ENCODE measurements around the gene CEP164. TPM values are rescaled to one million over a fixed set of nuclear protein-coding genes. Genes with fewer than 3 reads are reported as not detected.

The CEP164 gene
- total and polyA plus RNA-seq, 10 of the 15 experiments (the other 5 are each of a cell fraction or from before 2014, with no cell fraction given), result 4.2 to 31.2 (median 20.2) TPM

DNA sequence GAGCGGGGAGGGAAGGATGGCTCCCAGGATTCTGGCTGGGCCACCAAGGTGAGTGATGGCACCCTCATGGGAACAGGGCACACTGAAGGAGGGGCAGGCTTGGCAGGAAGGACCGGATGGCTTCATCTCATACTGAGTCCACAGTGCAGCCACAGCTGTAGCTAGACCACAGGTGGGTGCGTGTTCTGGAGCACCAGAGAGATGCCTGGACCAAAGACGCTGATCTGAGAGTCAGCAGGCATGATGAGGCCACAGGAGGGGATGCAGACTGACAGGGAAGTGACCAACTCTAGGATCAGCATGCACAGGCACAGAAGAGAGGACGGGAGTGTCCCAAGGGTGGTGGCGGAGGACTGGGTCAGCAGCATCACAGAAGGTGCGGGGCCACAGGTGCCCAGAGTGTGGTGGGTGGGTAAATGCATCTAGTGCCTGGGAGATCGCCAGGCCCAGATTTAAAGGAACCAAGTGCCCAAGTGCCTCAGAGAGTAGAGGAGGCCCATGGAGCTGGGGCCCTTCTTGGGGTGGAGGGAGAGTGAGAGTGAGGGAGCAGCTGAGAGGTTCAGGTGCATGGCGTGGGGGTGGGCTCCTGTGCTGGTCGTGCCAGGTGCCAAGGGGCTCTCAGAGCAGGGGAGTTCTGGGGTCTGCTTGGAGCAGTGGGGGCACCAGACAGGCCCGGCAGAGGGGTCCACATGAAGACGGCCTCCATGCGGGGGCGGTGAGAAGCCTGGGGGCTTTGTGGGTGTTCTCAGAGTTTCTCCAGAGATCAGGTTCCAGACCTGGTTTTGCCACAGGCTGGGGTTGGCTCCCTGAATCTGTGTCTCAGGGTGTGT is 113.7 kb downstream of the CEP164 start (continued):
- TF ChIP-seq, protein P1, sequence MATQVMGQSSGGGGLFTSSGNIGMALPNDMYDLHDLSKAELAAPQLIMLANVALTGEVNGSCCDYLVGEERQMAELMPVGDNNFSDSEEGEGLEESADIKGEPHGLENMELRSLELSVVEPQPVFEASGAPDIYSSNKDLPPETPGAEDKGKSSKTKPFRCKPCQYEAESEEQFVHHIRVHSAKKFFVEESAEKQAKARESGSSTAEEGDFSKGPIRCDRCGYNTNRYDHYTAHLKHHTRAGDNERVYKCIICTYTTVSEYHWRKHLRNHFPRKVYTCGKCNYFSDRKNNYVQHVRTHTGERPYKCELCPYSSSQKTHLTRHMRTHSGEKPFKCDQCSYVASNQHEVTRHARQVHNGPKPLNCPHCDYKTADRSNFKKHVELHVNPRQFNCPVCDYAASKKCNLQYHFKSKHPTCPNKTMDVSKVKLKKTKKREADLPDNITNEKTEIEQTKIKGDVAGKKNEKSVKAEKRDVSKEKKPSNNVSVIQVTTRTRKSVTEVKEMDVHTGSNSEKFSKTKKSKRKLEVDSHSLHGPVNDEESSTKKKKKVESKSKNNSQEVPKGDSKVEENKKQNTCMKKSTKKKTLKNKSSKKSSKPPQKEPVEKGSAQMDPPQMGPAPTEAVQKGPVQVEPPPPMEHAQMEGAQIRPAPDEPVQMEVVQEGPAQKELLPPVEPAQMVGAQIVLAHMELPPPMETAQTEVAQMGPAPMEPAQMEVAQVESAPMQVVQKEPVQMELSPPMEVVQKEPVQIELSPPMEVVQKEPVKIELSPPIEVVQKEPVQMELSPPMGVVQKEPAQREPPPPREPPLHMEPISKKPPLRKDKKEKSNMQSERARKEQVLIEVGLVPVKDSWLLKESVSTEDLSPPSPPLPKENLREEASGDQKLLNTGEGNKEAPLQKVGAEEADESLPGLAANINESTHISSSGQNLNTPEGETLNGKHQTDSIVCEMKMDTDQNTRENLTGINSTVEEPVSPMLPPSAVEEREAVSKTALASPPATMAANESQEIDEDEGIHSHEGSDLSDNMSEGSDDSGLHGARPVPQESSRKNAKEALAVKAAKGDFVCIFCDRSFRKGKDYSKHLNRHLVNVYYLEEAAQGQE (IDR thresholded peaks at IDR 0.05; ENCODE audit: low read depth, low read length), result no peak
- TF ChIP-seq ESRRA (IDR thresholded peaks at IDR 0.05; ENCODE audit: low read length), result no peak

DNA sequence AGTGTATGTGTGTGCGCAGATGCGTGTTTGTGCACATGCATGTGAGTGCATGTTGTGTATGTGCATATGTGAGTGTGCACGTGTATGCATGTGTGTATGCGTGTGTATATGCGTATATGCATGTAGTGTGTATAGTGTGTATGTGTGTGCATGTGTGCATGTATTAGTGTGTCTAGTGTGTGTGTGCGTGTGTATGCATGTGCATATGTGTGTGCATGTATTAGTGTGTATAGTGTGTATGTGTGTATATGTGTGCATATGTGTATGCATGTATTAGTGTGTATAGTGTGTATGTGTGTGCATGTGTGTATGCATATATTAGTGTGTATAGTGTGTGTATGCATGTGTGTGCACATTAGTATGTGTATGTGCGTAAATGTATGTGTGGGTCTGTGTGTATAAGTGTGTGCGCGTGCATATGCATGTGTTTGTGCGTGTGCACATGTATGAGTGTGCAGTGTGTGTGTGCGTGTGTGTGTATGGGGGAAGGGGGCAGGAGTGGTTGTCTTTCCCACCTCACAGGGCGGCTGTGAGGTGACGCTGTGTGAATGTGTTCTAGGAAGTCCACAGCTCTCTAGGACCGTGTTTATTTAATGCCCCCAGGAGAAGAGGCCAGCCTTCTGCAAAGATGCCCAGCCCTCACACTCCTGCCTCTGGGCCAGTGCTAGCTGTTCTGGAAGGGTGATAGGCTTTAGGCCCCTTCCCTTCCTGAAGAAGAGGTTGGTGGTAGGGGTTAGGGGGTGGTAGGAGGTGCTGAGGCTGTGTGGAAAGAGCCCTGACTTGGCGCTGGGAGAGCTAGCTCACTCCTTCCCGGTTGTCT is 114.6 kb downstream of the CEP164 start:
- no peak for ATAC-seq
- ChIA-PET RAD21 (ENCODE audit: unreplicated experiment) (interaction anchor here (0.8 kb wide), 1 partner anchor 16 kb away, joined by 4 read pairs; no protein-coding TSS in a partner anchor), CTCF (interaction anchor here (3.3 to 4.3 kb wide), 3 partner anchors 17 to 374 kb away, joined by 16 to 24 read pairs (median 18); no protein-coding TSS in a partner anchor), POLR2A (interaction anchor here (1.2 kb wide), 1 partner anchor 14 kb away, joined by 4 read pairs; no protein-coding TSS in a partner anchor), SMC1A (ENCODE audit: uncharacterized antibody, unreplicated experiment) (no interaction called here)
- no peak overlapping the region for H3K9ac ChIP-seq (ENCODE audit: control insufficient read depth, insufficient read depth, low read length)
- no peaks in the 10 kb centered on the region for H3K36me3 ChIP-seq (ENCODE audit: control insufficient read depth in 2 of 2, insufficient read depth in 2 of 2, low read length in 1 of 2)
- H3K4me2 ChIP-seq (ENCODE audit: control insufficient read depth, insufficient read depth), result no peak overlapping the region
- peaks cover 3% of the 10 kb centered on the region; the same call in 1 of the 2 replicates for H3K4me1 ChIP-seq (ENCODE audit: control insufficient read depth, insufficient read depth, low read length)
- no TSS peak for BruUV-seq (replicated peaks)
- WGBS (ENCODE audit: insufficient coverage, insufficient replicate concordance, low lambda C conversion rate, missing lambda C conversion rate), result 79% methylated on average over 16 of the region's 16 CpGs
- H3K79me2 ChIP-seq (ENCODE audit: control insufficient read depth, insufficient read depth, low read length), result no peaks in the 10 kb centered on the region
- H3K27ac ChIP-seq (ENCODE audit: control insufficient read depth, insufficient read depth), result no peak overlapping the region
- no peaks in the 10 kb centered on the region for H4K20me1 ChIP-seq (ENCODE audit: control insufficient read depth, insufficient read depth)
- no peaks in the 10 kb centered on the region; a peak in 1 of 4 replicates for H3K27me3 ChIP-seq (replicated peaks in 1 of 2; ENCODE audit: control insufficient read depth in 2 of 2, insufficient read depth in 2 of 2, low read length in 1 of 2)
- no peaks in the 10 kb centered on the region for H3K9me3 ChIP-seq (replicated peaks; ENCODE audit: control insufficient read depth, insufficient read depth, low read length)
- TF ChIP-seq RELA (IDR thresholded peaks at IDR 0.05; ENCODE audit: borderline replicate concordance, partially characterized antibody), result no peak
- TF ChIP-seq WRNIP1 (IDR thresholded peaks at IDR 0.05; ENCODE audit: borderline replicate concordance, low read depth, low read length), result no peak
- TF ChIP-seq RAD21 (IDR thresholded peaks at IDR 0.05; ENCODE audit: insufficient read depth, low read depth, low read length), result no peak
- no peak for TF ChIP-seq HCFC1 (IDR thresholded peaks at IDR 0.05; ENCODE audit: low read length)
- TF ChIP-seq MTA3 (IDR thresholded peaks at IDR 0.05; ENCODE audit: borderline replicate concordance, low read length), result no peak
- no peak for TF ChIP-seq RAD51 (IDR thresholded peaks at IDR 0.05)
- TF ChIP-seq STAT1 (conservative IDR thresholded peaks at IDR 0.05), result no peak
- no peak for TF ChIP-seq RUNX3 (IDR thresholded peaks at IDR 0.05; ENCODE audit: low read length)
- no peak for TF ChIP-seq FOXM1 (IDR thresholded peaks at IDR 0.05; ENCODE audit: low read depth, low read length)
- TF ChIP-seq CHD2 (IDR thresholded peaks at IDR 0.05; ENCODE audit: borderline replicate concordance, low read depth, low read length), result no peak
- TF ChIP-seq, protein P2, sequence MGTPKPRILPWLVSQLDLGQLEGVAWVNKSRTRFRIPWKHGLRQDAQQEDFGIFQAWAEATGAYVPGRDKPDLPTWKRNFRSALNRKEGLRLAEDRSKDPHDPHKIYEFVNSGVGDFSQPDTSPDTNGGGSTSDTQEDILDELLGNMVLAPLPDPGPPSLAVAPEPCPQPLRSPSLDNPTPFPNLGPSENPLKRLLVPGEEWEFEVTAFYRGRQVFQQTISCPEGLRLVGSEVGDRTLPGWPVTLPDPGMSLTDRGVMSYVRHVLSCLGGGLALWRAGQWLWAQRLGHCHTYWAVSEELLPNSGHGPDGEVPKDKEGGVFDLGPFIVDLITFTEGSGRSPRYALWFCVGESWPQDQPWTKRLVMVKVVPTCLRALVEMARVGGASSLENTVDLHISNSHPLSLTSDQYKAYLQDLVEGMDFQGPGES (IDR thresholded peaks at IDR 0.05), result no peak
- no peak for TF ChIP-seq MTA2 (IDR thresholded peaks at IDR 0.05; ENCODE audit: low read depth)
- no peak for TF ChIP-seq EP300 (IDR thresholded peaks at IDR 0.05; ENCODE audit: borderline replicate concordance in 1 of 2, control insufficient read depth in 1 of 2, low read depth in 2 of 2, low read length in 2 of 2)
- TF ChIP-seq PML (IDR thresholded peaks at IDR 0.05; ENCODE audit: low read length), result no peak
- in situ Hi-C loops (cut with MboI), result loop anchor here (25.0 kb wide), 1 partner anchor 620 kb away; no protein-coding TSS in a partner anchor
- no peak overlapping the region for H2AFZ ChIP-seq (ENCODE audit: control insufficient read depth, low read depth, low read length)
- H3K4me3 ChIP-seq, result no peak overlapping the region
- intact Hi-C loops (cut with micrococcal nuclease; ENCODE audit: unreplicated experiment), result no loop called here
- no peak for FAIRE-seq
- no peak for DNase-seq (ENCODE audit: low read depth, low spot score)

All from GM12878 (cell line).